ENCODE data around the gene CABLES1.

The CABLES1 gene

DNA sequence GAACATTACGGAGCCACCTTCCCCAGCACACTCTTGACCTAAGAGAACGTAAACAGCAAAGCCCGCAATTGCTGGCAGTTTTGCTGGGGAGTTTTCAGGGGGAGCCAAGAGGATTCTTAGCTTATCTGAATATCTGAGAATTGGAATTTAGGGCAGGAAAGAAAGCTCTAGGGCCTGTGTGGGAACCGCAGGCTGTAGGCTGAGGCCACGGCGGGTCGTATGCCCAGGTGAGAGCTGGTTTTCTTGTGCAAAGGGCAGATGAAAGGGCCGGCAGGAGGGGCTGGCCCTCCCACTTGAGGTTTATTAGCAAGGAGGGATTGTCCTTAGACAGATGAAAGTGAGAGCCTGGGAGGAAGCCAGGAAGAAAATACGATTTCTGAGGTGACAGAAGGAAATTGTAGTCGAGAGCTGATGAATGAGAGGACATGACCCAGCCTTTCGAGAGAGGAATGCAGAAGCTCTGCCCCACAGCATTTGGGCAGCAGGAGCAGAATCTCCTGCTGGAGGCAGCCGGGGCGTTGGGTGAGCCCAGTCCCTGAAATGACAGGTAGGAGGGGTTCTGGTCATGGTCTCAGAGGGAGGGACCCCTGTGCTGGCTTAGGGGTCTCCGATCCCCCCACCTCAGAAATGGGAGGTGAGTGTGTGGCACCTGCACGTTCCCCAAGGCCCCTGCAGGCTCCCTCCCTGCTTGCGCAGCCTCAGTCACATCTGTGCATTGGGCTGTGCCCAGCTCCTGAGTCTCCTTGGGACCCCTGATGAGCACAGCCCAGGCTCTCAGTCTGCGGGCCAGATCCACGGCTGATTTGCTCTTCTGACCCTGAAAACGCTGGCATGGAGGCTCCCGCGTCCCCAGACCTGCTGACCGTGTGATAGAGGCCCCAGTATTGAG is 61.1 kb downstream of the CABLES1 start:
- no peak for DNase-seq

DNA sequence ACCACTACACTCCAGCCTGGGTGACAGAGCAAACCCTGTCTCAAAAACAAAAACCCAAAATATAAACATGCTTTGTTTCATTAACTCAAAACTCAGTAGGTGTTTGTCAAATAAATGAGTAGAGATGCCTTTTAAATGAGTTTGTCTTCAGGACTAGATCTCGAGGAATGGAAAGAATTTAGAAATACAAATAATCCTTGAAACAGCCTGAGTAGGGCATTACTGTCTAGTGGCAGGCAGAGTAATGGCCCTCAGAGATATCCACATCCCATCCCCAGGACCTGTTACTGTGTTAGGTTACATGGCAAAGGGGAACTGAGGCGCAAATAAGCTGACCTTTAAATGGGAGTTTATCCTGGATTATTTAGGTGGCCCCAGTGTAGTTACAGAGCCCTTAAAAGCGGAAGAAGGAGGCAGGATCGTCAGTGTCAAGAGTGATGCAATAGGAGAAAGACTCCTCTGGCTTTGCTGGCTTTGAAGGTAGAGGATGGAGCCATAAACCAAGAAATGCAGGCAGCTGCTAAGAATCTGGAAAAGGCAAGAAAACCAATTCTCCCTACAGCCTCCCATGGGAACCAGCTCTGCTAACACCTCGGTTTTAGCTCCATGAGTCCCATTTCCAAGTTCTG is 63.0 kb downstream of the CABLES1 start:
- no peak for DNase-seq

DNA sequence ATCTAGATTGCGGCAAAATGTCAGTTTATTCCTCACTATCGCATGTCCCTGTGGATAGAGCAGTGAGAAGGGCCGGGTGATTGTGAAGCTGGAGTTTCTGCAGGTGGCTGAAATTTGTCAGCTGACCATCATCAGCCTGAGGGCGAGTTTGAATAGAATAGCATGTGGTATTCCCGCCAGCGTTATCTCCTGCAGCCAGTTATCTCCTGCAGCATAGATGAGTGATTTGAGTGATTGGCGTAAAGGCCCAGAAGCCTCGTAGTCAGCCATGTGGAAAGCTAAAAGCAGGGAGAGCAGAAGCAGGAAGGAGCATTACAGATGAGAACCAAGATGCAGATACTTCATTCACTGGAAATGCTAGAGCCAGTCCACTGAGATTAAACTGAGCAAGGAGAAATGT is 65.5 kb downstream of the CABLES1 start:
- DNase-seq, result peak; percentile 41

DNA sequence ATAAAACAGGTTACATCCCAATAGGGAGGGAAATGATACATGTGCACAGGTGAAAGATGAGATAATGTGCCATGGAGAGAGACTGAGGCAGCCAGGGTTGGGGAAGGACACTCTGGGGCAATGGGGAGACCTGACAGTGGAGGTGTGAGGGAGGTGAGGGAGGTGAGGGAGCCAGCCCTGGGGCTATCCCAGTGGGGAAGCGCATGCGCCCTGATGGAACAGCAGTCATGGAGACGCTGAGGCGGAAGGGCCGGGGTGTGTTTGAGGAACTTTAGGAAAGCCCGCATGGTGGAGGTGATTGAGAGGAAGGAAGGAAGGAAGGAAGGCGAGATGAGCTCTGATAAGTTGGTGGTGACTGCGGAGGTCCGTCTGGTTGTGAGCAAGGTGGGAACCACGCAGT is 66.5 kb downstream of the CABLES1 start:
- no peak for DNase-seq

DNA sequence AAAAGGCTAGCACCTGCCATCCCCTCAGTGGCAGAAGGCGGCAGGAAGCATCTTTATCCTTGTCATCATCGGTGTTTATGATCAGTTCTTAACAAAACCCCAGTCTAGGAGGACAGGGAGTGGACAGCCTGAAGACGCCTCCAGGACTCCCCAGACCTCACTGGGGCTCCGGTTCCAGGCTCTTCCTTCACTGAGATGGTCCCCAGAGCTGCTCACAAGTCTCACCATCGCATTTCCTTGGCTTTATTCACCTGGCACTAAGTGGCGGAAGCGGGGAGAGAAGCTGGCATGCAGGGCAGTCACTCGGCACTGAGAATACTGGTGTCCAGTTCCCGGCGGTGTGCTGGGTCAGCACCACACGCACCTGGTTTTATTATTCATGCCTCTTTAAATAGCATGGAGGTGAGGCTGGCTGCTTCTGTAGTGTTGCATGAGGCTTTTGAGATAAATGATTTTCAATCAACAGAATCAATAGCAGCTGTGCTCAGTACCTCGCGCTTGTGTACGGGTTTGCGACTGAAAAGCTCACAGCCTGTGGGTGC is 68.7 kb downstream of the CABLES1 start:
- no peak for DNase-seq

DNA sequence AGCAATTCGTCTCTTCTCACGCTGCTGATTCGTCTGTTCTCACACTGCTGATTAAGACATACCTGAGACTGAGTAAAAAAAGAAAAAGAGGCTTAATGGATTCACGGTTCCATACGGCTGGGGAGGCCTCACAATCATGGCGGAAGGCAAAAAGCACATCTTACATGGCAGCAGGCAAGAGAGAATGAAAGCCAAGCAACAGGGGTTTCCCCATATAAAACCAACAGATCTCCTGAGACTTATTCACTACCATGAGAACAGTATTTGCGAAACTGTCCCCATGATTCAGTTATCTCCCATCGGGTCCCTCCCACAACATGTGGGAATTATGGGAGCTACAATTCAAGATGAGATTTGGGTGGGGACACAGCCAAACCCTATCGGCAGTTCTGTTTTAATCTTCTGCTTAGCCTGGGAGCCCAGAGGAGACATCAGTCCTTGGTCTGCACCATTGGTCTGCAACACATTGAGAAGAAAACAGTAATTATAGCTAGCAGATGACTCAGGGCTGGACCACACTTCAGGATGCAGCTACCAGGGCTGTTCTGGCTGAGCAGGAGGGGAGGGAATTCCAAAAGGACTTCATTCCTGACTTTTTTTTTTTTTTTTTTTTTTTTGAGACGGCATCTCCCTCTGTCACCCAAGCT is 69.4 kb downstream of the CABLES1 start:
- no peak for DNase-seq

DNA sequence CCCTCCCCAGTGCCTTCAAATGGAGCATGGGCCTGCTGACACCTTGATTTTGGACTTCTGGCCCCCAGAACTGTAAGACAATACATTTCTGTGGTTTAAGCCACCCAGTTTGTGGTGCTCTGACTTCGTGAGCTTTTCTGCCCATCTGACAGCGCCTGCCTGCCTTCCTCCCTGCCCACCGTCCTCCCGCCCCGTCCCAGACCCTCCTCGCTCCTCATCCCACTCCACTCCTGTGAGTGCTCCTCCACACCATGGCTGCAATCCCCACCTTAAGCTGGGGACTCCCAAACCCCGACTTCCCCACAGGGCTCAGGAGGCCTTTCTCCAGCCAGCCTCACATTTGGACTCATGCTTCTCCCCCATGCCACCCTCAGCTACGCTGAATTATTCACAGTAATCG is 70.7 kb downstream of the CABLES1 start:
- no peak for DNase-seq

DNA sequence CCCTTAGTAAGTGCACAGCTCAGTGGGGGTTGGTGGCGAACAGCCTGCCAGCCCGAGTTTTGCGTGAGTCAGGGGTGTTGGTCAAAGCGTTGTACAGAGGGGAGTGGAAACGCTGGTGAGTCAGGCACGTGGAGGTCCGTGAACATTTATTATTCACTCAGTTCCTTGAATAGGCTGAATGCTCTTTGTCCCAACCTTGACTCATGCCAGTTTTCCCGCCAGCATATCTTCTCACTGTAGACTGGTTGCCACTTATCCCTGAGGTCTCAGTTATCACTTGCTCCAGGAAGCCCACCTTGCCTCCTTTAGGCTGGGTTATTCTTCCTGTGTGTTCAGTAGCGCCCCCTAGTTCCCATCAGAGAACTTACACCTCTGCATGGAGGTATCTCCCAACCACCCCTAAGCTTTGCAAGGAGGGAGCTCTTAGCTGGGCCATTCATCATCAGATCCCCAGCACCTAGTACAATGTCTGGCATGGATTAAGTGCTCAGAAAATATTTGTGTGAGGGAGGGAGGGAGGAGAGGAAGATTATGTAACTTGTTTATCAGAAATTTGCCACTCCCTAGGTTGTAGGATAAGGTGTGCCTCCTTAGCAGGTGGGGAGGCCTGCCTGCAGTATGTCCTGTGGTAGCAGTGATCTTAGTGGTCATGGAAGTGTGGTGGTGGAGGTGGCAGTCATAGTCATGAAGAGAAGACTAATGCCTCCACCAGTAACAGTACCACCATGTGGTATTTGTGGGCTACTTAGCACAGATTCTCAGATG is 72.1 kb downstream of the CABLES1 start:
- DNase-seq, result peak; percentile 42

DNA sequence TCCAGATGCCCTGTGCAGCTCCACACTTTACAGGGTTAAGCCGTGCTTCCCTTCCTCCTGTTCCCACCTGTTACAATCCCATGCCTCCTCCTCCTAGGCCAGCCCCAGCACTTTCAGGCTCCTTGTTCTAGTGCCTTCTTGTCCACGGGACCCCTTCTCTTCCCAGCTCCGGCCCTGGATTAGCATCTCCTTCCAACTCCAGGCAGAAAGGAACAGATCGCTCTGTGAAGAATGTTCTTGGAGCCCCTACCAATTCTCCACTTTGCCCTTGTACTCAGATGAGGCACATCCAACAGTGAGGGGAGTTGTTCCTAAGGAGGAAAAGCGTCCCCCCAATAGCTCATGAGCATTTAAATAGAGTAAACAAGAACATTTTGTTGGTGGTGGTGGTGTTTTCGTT is 72.7 kb downstream of the CABLES1 start:
- no peak for DNase-seq

DNA sequence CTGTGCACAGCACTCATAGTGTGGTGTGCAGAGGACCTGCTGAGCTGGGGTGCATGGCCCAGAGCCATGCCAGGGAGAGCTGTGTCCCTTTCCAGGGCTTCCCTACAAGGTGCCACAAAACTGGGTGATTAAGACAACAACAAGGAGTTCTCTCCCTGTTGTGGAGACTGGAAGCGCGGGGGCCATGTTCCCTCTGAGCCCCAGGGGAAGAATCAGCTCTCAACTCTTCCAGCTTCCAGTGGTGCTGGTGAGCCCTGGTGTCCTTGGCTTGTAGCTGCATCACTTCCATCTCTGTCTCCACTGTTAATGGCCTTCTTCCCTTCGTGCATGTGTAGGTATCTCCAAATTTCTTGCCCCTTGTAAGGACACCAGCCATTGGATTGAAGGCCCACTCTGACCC is 73.3 kb downstream of the CABLES1 start:
- no peak for DNase-seq

DNA sequence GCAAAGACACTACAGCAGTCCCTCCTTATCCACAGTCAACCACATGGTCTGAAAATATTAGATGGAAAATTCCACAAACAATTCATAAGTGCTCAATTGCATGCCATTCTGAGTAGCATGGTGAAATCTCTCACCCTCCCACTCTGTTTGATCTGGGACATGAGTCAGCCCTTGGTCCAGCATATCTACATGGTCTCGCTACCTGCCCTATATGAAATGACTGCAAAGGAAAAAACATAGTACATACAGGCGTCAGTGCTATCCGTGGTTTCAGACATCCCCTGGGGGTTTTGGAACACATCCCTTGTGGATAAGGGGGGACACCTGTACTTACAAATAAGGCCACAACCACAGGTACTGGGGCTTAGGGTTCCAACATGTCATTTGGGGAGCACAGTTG is 73.7 kb downstream of the CABLES1 start:
- DNase-seq, result no peak

DNA sequence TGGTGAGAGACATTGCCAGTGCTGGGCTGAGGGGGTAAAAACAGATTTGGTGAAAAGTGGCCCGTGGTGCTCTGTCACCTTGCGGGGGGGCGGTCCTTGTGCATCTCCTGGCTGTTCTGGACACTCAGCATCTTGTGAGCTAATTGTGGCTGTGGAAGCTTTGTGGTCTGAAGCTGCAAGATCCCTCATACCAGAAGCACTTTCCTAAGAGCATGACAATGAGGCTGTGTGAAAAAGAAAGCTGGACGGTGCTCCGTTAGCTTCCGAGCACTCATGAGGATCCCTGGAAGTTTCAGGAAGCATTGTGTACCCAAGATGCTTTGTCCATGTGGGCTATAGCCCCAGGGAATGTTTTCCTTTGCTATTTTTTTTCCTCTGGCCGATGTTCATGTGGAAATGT is 74.5 kb downstream of the CABLES1 start:
- DNase-seq, result no peak

DNA sequence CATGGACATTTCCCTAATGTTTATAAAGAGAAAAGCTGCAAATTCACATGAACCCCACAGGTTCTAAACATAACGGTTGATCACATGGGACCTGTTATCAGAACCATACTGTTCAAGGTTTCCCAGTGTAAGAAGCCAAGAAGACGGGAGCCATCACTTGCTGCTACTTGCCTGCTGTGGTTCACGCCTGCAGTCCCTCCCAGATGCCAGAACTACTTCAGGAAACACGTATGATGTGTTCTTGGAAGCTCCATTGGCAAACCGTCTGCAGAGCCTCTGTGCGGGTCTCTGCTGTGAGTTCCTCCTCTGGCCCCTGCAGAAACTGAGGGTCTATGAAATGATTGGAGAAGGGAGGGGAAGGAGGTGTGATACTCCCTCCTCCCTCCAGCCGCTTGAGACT is 75.2 kb downstream of the CABLES1 start:
- no peak for DNase-seq

DNA sequence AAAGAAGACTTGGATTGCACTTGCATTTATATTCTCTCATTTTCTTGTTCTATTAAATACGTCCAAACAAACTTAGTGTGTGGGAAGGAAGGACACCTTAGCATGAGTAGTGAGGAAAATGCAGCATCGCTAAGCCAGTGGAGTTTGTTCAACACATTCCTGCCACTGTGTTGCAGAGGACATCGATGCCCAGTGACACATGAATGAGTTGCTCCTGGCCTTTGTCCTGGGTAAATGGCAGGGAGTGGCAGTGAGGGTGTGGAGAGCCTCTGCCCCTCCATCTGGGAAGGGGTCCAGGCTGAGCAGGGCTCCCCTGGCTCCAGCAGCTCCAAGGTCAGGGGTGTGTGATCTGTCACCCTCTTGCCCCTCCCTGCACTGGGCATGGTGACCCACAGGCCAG is 75.9 kb downstream of the CABLES1 start:
- DNase-seq, result no peak

DNA sequence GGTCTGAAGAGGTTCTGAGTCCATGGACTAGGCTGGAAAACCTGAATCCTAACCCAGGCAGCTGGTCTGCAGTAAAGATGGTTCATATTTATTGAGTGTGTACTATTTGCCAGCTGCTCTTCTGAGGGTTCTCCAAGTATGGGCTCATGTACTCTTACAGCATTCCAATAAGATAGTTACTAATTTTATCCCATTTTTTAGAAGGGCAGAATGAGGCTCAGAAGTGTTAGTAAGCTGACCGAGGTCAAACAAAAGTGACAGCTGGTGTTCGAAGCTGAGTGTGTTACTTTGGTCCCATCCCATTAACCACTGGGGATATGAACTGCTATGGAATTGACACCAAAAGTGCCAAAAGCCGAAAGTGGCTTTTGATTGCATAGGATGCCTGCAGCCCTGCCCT is 76.9 kb downstream of the CABLES1 start:
- no peak for DNase-seq

DNA sequence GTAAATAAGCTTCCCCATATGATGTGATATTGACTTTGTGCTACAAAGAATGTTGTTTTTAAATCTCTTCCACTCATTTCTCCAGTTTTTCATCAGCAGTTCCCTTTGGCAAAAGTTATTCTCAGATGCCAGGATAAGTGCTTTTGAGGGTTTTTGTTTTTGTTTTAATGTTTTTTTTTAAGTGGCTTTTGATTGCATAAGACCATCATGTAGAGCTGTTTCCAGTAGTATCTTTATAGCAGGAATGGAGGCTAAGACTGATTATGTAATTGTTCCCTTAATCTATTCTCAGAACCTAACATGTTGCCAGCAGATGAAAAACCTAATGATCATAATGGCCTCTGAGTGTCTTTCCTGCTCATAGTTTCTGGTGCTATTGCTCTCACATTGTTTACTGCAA is 77.9 kb downstream of the CABLES1 start:
- no peak for DNase-seq

DNA sequence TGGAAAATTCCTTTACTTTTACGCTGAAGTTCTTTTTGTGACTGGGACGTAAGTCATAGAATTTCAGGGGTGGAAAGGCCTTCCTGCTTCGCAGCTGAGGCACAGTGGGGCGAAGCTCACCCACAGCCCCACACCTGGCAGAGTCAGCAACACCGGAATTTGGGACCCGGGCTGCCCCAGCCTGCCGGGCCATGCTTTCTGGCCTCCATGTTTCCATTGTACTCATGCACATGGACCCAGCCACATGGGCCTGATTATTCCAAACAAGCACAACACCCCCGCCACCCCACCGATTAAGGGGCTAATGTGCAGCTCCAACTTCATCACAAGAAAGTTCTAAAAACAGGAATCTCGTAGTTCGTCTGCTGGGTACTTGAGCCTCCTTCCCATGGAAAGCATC is 82.5 kb downstream of the CABLES1 start:
- no peak for DNase-seq

DNA sequence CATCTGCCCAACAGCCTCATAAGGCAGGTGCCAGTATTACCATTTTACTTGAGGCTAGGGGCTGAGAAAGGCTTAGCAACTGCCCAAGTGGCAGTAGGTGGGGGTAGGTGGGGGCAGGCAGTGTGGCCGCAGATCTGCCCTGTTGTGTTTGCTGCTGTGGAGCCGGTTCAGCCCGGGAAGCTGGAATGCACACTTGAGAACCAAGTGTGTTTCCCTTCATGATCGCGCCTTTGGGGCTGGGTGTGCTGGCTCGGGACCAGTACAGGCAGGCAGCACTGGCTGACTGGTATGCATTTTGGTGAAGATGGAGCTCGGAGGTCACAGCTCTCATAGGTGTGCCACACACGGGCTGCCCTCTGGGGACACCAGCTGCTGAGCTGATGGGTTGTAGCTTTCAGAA is 85.1 kb downstream of the CABLES1 start:
- DNase-seq, result no peak

DNA sequence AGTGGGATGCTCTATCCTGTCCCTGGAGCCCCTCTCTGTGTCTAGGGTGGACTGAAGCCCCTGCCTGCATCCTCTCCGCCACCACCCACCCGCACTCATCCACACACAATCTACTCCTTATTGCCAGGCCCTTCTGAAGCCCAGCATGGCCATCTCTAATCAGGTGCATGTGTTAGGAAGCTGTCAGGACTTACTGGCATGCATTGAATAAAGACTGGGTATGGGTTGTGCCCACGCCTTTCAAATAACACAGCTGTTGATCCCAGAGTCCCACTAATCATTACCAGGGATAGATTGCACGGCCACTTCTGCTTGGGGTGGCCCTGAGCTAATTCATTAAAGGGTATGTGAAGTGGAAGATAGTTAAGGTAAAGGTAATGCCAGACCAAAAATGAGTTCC is 88.4 kb downstream of the CABLES1 start:
- DNase-seq, result no peak

DNA sequence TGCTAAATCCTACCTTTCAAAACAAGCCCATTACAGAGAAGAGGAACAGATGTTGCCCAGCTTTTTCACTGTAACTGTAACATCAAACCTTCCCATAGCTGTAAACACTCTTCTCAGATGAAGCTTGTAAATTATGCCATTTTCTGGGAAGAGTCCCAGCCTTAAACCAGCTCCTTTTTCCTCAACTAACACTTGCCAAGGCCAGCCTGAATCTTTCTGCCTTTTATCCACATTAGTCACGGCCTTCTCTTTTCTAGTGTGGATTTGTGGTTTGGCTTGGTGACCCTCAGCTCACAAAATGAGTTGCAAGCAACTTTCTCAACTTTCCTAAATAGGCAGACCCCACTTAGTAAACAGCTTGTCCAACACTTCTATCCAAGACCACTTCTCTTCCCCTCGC is 90.2 kb downstream of the CABLES1 start:
- DNase-seq, result no peak

DNA sequence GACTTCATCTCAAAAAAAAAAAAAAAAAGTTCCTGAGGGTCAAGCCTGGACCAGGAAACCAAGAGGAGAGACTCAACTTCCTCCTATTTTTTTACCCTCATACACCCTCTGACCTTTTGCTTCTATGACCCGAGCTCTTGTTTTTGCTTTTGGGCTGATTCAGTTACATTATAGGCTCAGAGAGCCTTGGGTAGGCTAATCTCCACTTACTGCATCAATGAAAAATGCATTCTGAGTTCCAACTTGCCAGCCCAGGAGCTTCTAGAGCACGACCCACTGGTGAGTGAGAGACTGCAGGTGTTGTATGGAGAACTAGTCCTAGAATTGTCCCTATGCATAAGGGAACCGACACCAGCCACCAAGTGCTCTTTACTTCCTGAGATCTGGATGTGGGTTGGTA is 91.1 kb downstream of the CABLES1 start:
- DNase-seq, result no peak

DNA sequence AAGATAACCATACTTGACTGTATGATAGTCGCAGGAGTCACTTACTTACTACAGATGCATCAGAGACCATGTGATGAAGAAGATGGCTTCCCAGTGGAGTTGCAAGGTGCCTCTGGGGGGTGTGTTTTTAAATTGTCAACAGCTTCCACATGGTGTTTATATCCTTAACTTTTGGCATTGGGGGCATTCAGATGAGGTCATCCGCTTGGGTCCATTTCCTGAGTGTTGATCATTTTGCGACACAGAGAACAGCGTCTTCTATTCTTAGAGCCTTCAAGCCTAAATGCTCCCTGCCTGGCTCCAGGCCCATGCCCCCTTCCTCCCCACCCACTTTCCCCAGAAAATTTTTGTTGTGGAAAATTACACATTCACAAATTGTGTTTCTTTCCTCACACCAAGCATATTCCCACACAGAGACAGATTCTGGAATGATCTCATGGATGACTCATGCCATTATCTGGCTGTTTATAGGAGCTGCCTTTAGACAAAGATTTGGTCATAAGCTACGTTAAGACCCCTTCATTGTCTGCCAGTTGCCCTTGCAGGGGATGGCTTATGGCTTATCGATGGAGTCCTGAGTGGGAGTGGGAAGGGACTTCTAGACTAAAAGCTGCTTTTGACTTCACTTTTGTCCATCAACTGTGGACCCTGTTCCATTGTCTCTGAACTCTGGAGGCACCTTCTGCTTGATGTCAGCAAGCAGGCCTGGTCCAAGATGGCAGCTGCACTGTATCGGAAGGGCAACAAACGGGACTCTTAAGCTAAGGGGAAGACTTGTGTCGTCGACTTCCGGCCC is 91.8 kb downstream of the CABLES1 start:
- no peak for DNase-seq

Measured in hematopoietic multipotent progenitor cell treated with erythropoietin and hydrocortisone succinate and interleukin-3 and kit ligand, for 4 days (in vitro differentiated cells).